Psoas muscle (tissue), 8 donors: Measurements from ENCODE around the gene HEXA. TPM values are rescaled to one million over a fixed set of nuclear protein-coding genes. Genes with fewer than 3 reads are reported as not detected.
"Not testable (repeated sequence)": the region's sequence is repeated elsewhere in the genome, so short reads cannot be mapped to it uniquely, and the experiment has no call there.

Source experiments
- ATAC-seq, 4 donors: fragments of 200-7000 bp; cut with Tn5 transposase; one replicate each; pipeline ENCODE4 v1.9.1; 2020; ENCODE audit warnings: moderate library complexity in 3 of 4, mild to moderate bottlenecking in 2 of 4
- DNase-seq, 2 donors: peaks; one replicate each; pipeline ENCODE4 v3.0.0-alpha.2; 2020
- H3K27ac ChIP-seq: fragments of 200-600 bp; one replicate; pipeline ENCODE4 v1.8.0; 2022
- H3K27me3 ChIP-seq, 3 donors: fragments of 200-600 bp in 1 of 3; one replicate each; pipeline versions ENCODE4 v1.6.1 to v1.8.0; 2013 to 2022; ENCODE audit warnings: low read length in 2 of 3, mild to moderate bottlenecking in 2 of 3, moderate library complexity in 1 of 3; ENCODE audit not compliant: insufficient read depth in 3 of 3
- H3K36me3 ChIP-seq, 2 donors: fragments of 200-600 bp in 1 of 2; one replicate each; pipeline versions ENCODE4 v1.6.1 to v1.8.0; 2013 to 2022; ENCODE audit warnings: low read depth in 1 of 2, mild to moderate bottlenecking in 1 of 2, moderate library complexity in 1 of 2; ENCODE audit not compliant: insufficient read depth in 1 of 2
- H3K4me1 ChIP-seq: fragments of 200-600 bp; one replicate; pipeline ENCODE4 v1.8.0; 2022
- H3K4me3 ChIP-seq: fragments of 200-600 bp; one replicate; pipeline ENCODE4 v1.8.0; 2022; ENCODE audit warnings: mild to moderate bottlenecking
- H3K9me3 ChIP-seq: fragments of 200-600 bp; one replicate; pipeline ENCODE4 v1.8.0; 2022
- WGBS, 3 donors: extraction: QIAGEN DNeasy Blood & Tissue Kit; methylation state at CpG; one replicate each; pipeline versions ENCODE4 v1.1.6 to v1.1.7; 2013; 5-methylcytosine and 5-hydroxymethylcytosine counted together
- intact Hi-C, 2 donors: fragments of 100-400 bp; cut with DNase I; formaldehyde crosslinking; loops; one replicate each; pipeline versions ENCODE4 v1.11.0 to v1.14.2; 2022
- polyA plus RNA-seq, 3 donors: library from polyadenylated mRNA; stranded (reverse); fragments of 200-250 nt; gene quantifications; one replicate each; pipeline ENCODE4 v1.2.3, GENCODE V29; 2013
- total RNA-seq, 4 donors: library from RNA; stranded (reverse); fragmentation: NEBNext Ultra II Directional in 2 of 4; extraction: Animal tissue kit (Norgen Biotek cat#: 25700) in 2 of 4; gene quantifications; one replicate each; pipeline versions ENCODE4 v1.2.1 to v1.2.4, GENCODE V29; 2021 to 2023
- TF ChIP-seq, protein P1 (sequence below): fragments of 200-600 bp; IDR thresholded peaks from one replicate; pipeline ENCODE4 v1.8.0; 2022; ENCODE audit warnings: antibody characterized with exemption
- donor health status: healthy with polysubstance abuse.
- donor health status: DM: no; HTN: no; CAD: no; lungs with moderate emphysema.
- donor health status: Bipolar disorder and iron deficiency.
- donor health status: healthy.
- donor health status: DM: yes; HTN: yes; CAD: no.
- donor health status: DM: no; HTN: no; CAD: no.
- donor health status: DM: no; HTN: no; CAD: no.
- donor health status: DM: yes; HTN: yes; CAD: no.

HEXA gene
- total and polyA plus RNA-seq, 7 donors: 32.1 to 55.4 (median 47.3) TPM

DNA sequence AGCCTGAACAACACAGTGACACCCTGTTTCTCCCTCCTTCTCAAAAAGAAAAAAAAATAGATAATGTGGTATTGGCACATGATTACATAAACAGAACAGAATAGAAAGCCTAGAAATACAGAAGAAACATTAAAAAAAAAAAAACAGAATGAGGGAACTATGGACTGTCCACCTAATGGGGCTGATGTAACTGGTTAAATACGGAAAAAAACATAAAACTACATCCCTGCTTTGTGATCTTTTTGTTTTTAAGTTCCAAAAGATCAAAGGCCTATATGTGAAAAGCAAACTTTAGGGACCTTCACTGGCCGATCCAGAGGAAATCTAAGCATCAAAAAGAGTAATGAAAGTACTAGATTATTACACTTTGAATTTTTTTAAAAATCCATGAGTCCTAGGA, 39.5 kb upstream of the HEXA start:
- WGBS, 3 donors: 56 to 77% (median 72%) methylated on average over 2 of the region's 2 CpGs
- Histone ChIP-seq H3K4me1 (no peaks in the 10 kb centered on the region), H3K36me3 (no peaks in the 10 kb centered on the region), H3K27me3 (peaks cover 0 to 3% (median 0%) of the 10 kb centered on the region in 3 donors), H3K4me3 (no peak overlapping the region), H3K9me3 (peaks cover 5% of the 10 kb centered on the region), H3K27ac (no peak overlapping the region)
- no peak for ATAC-seq
- TF ChIP-seq, protein P1, sequence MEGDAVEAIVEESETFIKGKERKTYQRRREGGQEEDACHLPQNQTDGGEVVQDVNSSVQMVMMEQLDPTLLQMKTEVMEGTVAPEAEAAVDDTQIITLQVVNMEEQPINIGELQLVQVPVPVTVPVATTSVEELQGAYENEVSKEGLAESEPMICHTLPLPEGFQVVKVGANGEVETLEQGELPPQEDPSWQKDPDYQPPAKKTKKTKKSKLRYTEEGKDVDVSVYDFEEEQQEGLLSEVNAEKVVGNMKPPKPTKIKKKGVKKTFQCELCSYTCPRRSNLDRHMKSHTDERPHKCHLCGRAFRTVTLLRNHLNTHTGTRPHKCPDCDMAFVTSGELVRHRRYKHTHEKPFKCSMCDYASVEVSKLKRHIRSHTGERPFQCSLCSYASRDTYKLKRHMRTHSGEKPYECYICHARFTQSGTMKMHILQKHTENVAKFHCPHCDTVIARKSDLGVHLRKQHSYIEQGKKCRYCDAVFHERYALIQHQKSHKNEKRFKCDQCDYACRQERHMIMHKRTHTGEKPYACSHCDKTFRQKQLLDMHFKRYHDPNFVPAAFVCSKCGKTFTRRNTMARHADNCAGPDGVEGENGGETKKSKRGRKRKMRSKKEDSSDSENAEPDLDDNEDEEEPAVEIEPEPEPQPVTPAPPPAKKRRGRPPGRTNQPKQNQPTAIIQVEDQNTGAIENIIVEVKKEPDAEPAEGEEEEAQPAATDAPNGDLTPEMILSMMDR: no peak
- intact Hi-C loops: no loop called here
- no peak for DNase-seq

DNA sequence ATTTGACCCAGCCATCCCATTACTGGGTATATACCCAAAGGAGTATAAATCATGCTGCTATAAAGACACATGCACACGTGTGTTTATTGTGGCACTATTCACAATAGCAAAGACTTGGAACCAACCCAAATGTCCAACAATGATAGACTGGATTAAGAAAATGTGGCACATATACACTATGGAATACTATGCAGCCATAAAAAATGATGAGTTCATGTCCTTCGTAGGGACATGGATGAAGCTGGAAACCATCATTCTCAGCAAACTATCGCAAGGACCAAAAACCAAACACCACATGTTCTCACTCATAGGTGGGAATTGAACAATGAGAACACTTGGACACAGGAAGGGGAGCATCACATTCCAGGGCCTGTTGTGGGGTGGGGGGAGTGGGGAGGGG, 37.5 kb upstream of the HEXA start:
- H3K9me3 ChIP-seq, H3K27ac ChIP-seq, DNase-seq, H3K4me3 ChIP-seq, H3K27me3 ChIP-seq, H3K36me3 ChIP-seq, intact Hi-C loops, ATAC-seq, H3K4me1 ChIP-seq: not testable (repeated sequence)
- WGBS, 3 donors: 82 to 87% (median 83%) methylated on average over 2 to 3 of the region's 3 CpGs

DNA sequence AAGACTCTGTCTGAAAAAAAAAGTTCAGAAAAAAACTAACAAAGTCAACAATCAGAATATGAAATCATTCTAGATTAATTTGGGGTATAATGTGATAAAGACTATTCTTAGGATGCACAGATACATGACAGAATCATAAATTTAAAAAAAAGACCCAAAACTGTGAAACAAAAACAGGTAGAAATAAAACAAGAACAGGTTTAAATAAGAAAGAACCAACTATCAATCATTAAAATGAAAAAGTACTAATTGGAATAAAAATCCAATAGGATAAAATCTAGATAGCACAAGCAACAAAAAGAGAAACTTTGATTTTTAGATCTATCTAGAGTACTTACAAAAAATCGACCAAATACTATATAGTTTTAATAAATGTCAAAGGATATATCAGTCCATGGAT, 35.7 kb upstream of the HEXA start:
- intact Hi-C loops: no loop called here

DNA sequence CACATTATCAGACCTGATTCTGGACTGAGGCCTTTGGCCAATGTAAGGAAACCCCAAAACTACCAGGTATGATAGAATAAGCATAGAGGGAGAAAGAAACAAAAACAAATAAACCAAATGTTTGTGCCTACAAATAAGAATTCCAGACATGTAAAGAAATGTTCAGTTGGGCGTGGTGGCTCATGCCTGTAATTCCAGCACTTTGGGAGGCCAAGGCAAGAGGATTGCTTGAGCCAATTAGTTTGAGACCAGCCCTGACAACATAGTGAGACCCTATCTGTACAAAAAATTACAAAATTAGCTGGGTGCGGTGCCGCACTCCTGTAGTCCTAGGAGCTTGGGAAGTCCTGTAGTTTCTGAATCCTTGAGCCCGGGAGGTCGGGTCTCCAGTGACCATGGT, 35.3 kb upstream of the HEXA start:
- no peaks in the 10 kb centered on the region for H3K4me1 ChIP-seq
- ATAC-seq: no peak
- WGBS, 3 donors: 83 to 88% (median 87%) methylated on average over 5 of the region's 5 CpGs
- intact Hi-C loops: no loop called here
- peaks cover 5% of the 10 kb centered on the region for H3K9me3 ChIP-seq
- no peaks in the 10 kb centered on the region for H3K36me3 ChIP-seq
- TF ChIP-seq, protein P1: no peak
- DNase-seq: no peak
- H3K27ac ChIP-seq: no peak overlapping the region
- H3K27me3 ChIP-seq: peaks cover 0 to 4% (median 3%) of the 10 kb centered on the region in 3 donors
- no peak overlapping the region for H3K4me3 ChIP-seq

More for the DNA sequence above, 35.7 kb upstream of the HEXA start:
- Histone ChIP-seq H3K27me3 (peaks cover 0 to 3% (median 3%) of the 10 kb centered on the region in 3 donors), H3K27ac (no peak overlapping the region), H3K36me3 (no peaks in the 10 kb centered on the region), H3K4me3 (no peak overlapping the region), H3K9me3 (peaks cover 5% of the 10 kb centered on the region), H3K4me1 (no peaks in the 10 kb centered on the region)
- ATAC-seq (no peak), DNase-seq (no peak)
- 14 to 40% (median 32%) methylated on average over 1 of the region's 1 CpG for WGBS, 3 donors
- TF ChIP-seq, protein P1: no peak

DNA sequence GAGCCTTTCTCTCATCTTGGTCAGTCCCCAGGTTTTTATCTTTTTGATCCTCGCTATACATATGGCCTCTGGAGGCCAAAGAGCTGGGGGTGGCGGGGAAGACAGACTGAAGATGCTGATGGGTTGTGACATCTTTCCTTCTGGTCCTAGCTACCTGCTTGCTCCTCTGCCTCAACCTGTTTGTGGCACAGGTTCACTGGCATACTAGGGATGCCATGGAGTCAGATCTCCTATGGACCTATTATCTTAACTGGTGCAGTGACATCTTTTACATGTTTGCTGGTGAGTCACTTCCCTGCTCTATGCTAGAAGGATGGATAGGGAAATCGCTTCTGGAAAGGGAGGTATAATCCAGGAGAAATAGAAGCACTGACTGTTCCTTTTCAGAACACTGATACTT, 31.1 kb upstream of the HEXA start:
- peaks cover 5% of the 10 kb centered on the region for H3K9me3 ChIP-seq

More for the DNA sequence above, 31.1 kb upstream of the HEXA start:
- WGBS, 3 donors: 69 to 78% (median 76%) methylated on average over 3 of the region's 3 CpGs
- no peak overlapping the region for H3K4me3 ChIP-seq
- H3K27ac ChIP-seq: no peak overlapping the region
- H3K36me3 ChIP-seq: no peaks in the 10 kb centered on the region
- H3K4me1 ChIP-seq: no peaks in the 10 kb centered on the region
- DNase-seq (no peak), ATAC-seq (no peak)
- peaks cover 0 to 22% (median 3%) of the 10 kb centered on the region in 3 donors for H3K27me3 ChIP-seq
- TF ChIP-seq, protein P1: no peak
- intact Hi-C loops: no loop called here
